GM12878 (cell line): ENCODE measurements around the gene GPC6. TPM values are rescaled to one million over a fixed set of nuclear protein-coding genes. Genes with fewer than 3 reads are reported as not detected.

Source experiments
- ATAC-seq: fragments of 200-7000 bp; cut with Tn5 transposase; 3 replicates; pipeline ENCODE4 v1.9.1; 2020; ENCODE audit warnings: mild to moderate bottlenecking, moderate library complexity
- BruUV-seq: library from RNA; stranded (reverse); fragments of 400-500 nt; replicated peaks from 2 replicates; lab custom pipeline; 2021; lab: Mats Ljungman, UMichigan
- CTCF ChIA-PET: fragments of 300-600 bp; sonication (Branson Sonifier 250); formaldehyde crosslinking; extraction: SDS; loops from one replicate; lab custom pipeline; 2021; ENCODE audit warnings: inconsistent platforms; lab: Yijun Ruan, JAX
- POLR2A ChIA-PET: fragments of 350-600 bp; formaldehyde crosslinking; extraction: SDS; loops from one replicate; lab custom pipeline; 2021; ENCODE audit warnings: inconsistent platforms; lab: Charles Lee
- RAD21 ChIA-PET: fragments of 300-600 bp; sonication (Branson Sonifier 250); formaldehyde crosslinking; loops from one replicate; lab custom pipeline; 2023; ENCODE audit warnings: antibody characterized with exemption; ENCODE audit not compliant: unreplicated experiment; lab: Charles Lee
- SMC1A ChIA-PET: fragments of 300-600 bp; sonication (Branson Sonifier 250); formaldehyde crosslinking; loops from one replicate; lab custom pipeline; 2023; ENCODE audit not compliant: unreplicated experiment, uncharacterized antibody; lab: Charles Lee
- DNase-seq: peaks from one replicate; pipeline ENCODE4 v3.0.0-alpha.2; 2011; ENCODE audit warnings: low read depth, low spot score
- FAIRE-seq: peaks from 3 replicates; lab custom pipeline; 2011; peaks lifted over from hg19 to GRCh38; lab: Jason Lieb, UNC
- H2AFZ ChIP-seq: 2 replicates; pipeline ENCODE4 v1.6.0; 2011; ENCODE audit warnings: low read depth, low read length, control low read depth; ENCODE audit not compliant: control insufficient read depth
- H3K27ac ChIP-seq: 2 replicates; pipeline ENCODE4 v1.5.1; 2011; ENCODE audit warnings: control low read depth; ENCODE audit not compliant: control insufficient read depth, insufficient read depth
- H3K27me3 ChIP-seq, 2 experiments: replicated peaks in 1 of 2; 2 replicates each; pipeline versions ENCODE4 v1.6.0 to v1.6.1; 2011; ENCODE audit warnings: low read length in 1 of 2; ENCODE audit not compliant: control insufficient read depth in 2 of 2, insufficient read depth in 2 of 2
- H3K36me3 ChIP-seq, 2 experiments: 2 replicates each; pipeline ENCODE4 v1.5.1; 2011; ENCODE audit warnings: low read length in 1 of 2; ENCODE audit not compliant: control insufficient read depth in 2 of 2, insufficient read depth in 2 of 2
- H3K4me1 ChIP-seq: 2 replicates; pipeline ENCODE4 v1.6.1; 2011; ENCODE audit warnings: mild to moderate bottlenecking, low read length, moderate library complexity, mixed read lengths; ENCODE audit not compliant: control insufficient read depth, insufficient read depth
- H3K4me2 ChIP-seq: 2 replicates; pipeline ENCODE4 v1.6.0; 2011; ENCODE audit warnings: control low read depth; ENCODE audit not compliant: control insufficient read depth, insufficient read depth
- H3K4me3 ChIP-seq: fragments of 200-600 bp; sonication (generic); 2 replicates; pipeline ENCODE4 v1.5.1; 2016
- H3K79me2 ChIP-seq: 2 replicates; pipeline ENCODE4 v1.6.0; 2011; ENCODE audit warnings: low read length; ENCODE audit not compliant: control insufficient read depth, insufficient read depth
- H3K9ac ChIP-seq: 2 replicates; pipeline ENCODE4 v1.8.0; 2011; ENCODE audit warnings: low read length, control low read depth, mixed read lengths; ENCODE audit not compliant: control insufficient read depth, insufficient read depth
- H3K9me3 ChIP-seq: replicated peaks from 3 replicates; pipeline ENCODE4 v1.5.1; 2011; ENCODE audit warnings: mild to moderate bottlenecking, low read length; ENCODE audit not compliant: control insufficient read depth, insufficient read depth
- H4K20me1 ChIP-seq: 2 replicates; pipeline ENCODE4 v1.6.0; 2011; ENCODE audit not compliant: control insufficient read depth, insufficient read depth
- BRCA1 ChIP-seq: IDR thresholded peaks from 2 replicates; pipeline ENCODE4 v1.6.1; 2011; ENCODE audit warnings: low read depth, low read length, improper control_type of control experiment
- CHD2 ChIP-seq: IDR thresholded peaks from 2 replicates; pipeline ENCODE4 v1.6.1; 2011; ENCODE audit warnings: low read depth, low read length, improper control_type of control experiment, borderline replicate concordance
- E4F1 ChIP-seq: fragments of 450-650 bp; IDR thresholded peaks from 2 replicates; pipeline ENCODE4 v1.6.1; 2018; ENCODE audit warnings: borderline replicate concordance, mild to moderate bottlenecking; ENCODE audit not compliant: partially characterized antibody
- EZH2 ChIP-seq: IDR thresholded peaks from 2 replicates; pipeline ENCODE4 v1.6.1; 2012; ENCODE audit warnings: low read depth, mild to moderate bottlenecking, control low read depth, inconsistent platforms, low read length, borderline replicate concordance; ENCODE audit not compliant: control insufficient read depth
- FOS ChIP-seq: IDR thresholded peaks from 3 replicates; pipeline ENCODE4 v1.6.1; 2011; ENCODE audit warnings: borderline replicate concordance; ENCODE audit not compliant: insufficient read length; ENCODE audit errors: extremely low read depth
- NKRF ChIP-seq: fragments of 450-650 bp; conservative IDR thresholded peaks from 2 replicates; pipeline ENCODE4 v1.6.1; 2017; ENCODE audit warnings: mild to moderate bottlenecking, moderate library complexity
- NR2F1 ChIP-seq: fragments of 450-650 bp; conservative IDR thresholded peaks from 2 replicates; pipeline ENCODE4 v1.6.1; 2017; ENCODE audit warnings: mild to moderate bottlenecking
- PAX5 ChIP-seq: IDR thresholded peaks from 2 replicates; pipeline ENCODE4 v1.6.1; 2011; ENCODE audit warnings: low read depth, low read length, borderline replicate concordance
- TCF3 ChIP-seq: IDR thresholded peaks from 2 replicates; pipeline ENCODE4 v1.6.1; 2012; ENCODE audit warnings: low read depth, mild to moderate bottlenecking, low read length, borderline replicate concordance; ENCODE audit not compliant: insufficient read depth
- TCF7 ChIP-seq: IDR thresholded peaks from 2 replicates; pipeline ENCODE4 v1.6.1; 2014; ENCODE audit warnings: antibody characterized with exemption, borderline replicate concordance
- ZBTB11 ChIP-seq: fragments of 450-650 bp; formaldehyde crosslinking; IDR thresholded peaks from 2 replicates; pipeline ENCODE4 v1.5.0; 2022; ENCODE audit warnings: mild to moderate bottlenecking, missing genetic modification characterization
- ZNF687 ChIP-seq: fragments of 450-650 bp; IDR thresholded peaks from 2 replicates; pipeline ENCODE4 v1.6.1; 2017; ENCODE audit warnings: mild to moderate bottlenecking, moderate library complexity
- WGBS: methylation state at CpG from one replicate; pipeline ENCODE4 v1.1.6; 2016; ENCODE audit warnings: low lambda C conversion rate; ENCODE audit not compliant: insufficient replicate concordance, insufficient coverage; ENCODE audit errors: missing lambda C conversion rate; 5-methylcytosine and 5-hydroxymethylcytosine counted together
- in situ Hi-C: fragments of 300-500 bp; cut with MboI; formaldehyde crosslinking; loops from 9 replicates; pipeline ENCODE4 v1.14.3; 2018; ENCODE audit warnings: mixed read lengths
- intact Hi-C: fragments of 100-400 bp; cut with micrococcal nuclease; formaldehyde crosslinking; loops from one replicate; pipeline ENCODE4 v1.14.2; 2022; ENCODE audit not compliant: unreplicated experiment
- polyA plus RNA-seq, 11 experiments: library from polyadenylated mRNA; depleted of rRNA in 4 of 11; unstranded in 6 of 11; stranded (reverse) in 5 of 11; fragments of >200 nt; fragmentation: Nextera tagmentation in 4 of 11; fragmentation: Illumina TruSeq in 1 of 11; extraction: Ambion mirVana in 4 of 11; extraction: Trizol in 1 of 11; gene quantifications; 1 replicate in 1 of 11; 2 replicates in 10 of 11; pipeline versions ENCODE4 v1.2.1 to v1.2.3, GENCODE V29; 2011 to 2016; ENCODE audit warnings: inconsistent platforms in 2 of 11, missing spikeins in 2 of 11, low read depth in 1 of 11
- total RNA-seq, 4 experiments: library from RNA; depleted of rRNA in 3 of 4; stranded (reverse); fragments of >200 nt in 3 of 4; fragmentation: Illumina TruSeq in 1 of 4; extraction: Trizol in 1 of 4; gene quantifications; 2 replicates each; pipeline versions ENCODE4 v1.2.1 to v1.2.3, GENCODE V29; 2013 to 2021

The GPC6 gene
- total and polyA plus RNA-seq, 10 of the 15 experiments (the other 5 are each of a cell fraction or from before 2014, with no cell fraction given): 0.03 to 0.04 (median 0.03) TPM; not detected in 7

- no peak for FAIRE-seq
- H3K27me3 ChIP-seq: no peaks in the 10 kb centered on the region
- no peaks in the 10 kb centered on the region for H4K20me1 ChIP-seq
- BruUV-seq: no TSS peak
- ATAC-seq: no peak
- no peak overlapping the region for H2AFZ ChIP-seq
- H3K4me3 ChIP-seq: no peak overlapping the region
- RAD21 ChIA-PET: no interaction called here
- SMC1A ChIA-PET: interaction anchor here (0.5 to 0.6 kb wide), 2 partner anchors 17 to 59 kb away, joined by 3 read pairs; no protein-coding TSS in a partner anchor
- in situ Hi-C loops: no loop called here
- H3K4me1 ChIP-seq: no peaks in the 10 kb centered on the region
- intact Hi-C loops: no loop called here
- no peaks in the 10 kb centered on the region for H3K79me2 ChIP-seq
- no peaks in the 10 kb centered on the region for H3K36me3 ChIP-seq
- 71% methylated on average over 3 of the region's 3 CpGs for WGBS
- no peak overlapping the region for H3K9ac ChIP-seq
- no peak overlapping the region for H3K4me2 ChIP-seq
- CTCF ChIA-PET: no interaction called here
- POLR2A ChIA-PET: no interaction called here
- H3K27ac ChIP-seq: no peak overlapping the region
- DNase-seq: no peak
- no peaks in the 10 kb centered on the region for H3K9me3 ChIP-seq
- TF ChIP-seq BRCA1: no peak
- TF ChIP-seq NR2F1: no peak
- no peak for TF ChIP-seq ZNF687
- TF ChIP-seq CHD2: no peak
- TF ChIP-seq PAX5: no peak
- TF ChIP-seq NKRF: no peak
- no peak for TF ChIP-seq E4F1
- TF ChIP-seq TCF7: no peak
- no peak for TF ChIP-seq FOS
- no peak for TF ChIP-seq EZH2
- no peak for TF ChIP-seq TCF3
- no peak for TF ChIP-seq ZBTB11 (CRISPR knock-in tag)
These were observed 990.8 kb downstream of the GPC6 start for GRCh38 chr13:94217370-94217769.
